ENCODE data around the gene SPDYC. TPM values are rescaled to one million over a fixed set of nuclear protein-coding genes. Genes with fewer than 3 reads are reported as not detected.
A peak's percentile ranks its signal among the peaks of the same experiment; 100 is the strongest.

SPDYC gene
- total and polyA plus RNA-seq, 9 of the 15 experiments (the other 6 are each of a cell fraction or from before 2014, with no cell fraction given) = 4.4 to 18.8 (median 9.2) TPM

GRCh38 chr11:65206441-65206841, 36.4 kb downstream of the SPDYC start:
- Histone ChIP-seq H3K27me3 (ENCODE audit: control insufficient read depth in 2 of 2, insufficient read depth in 2 of 2, low read length in 2 of 2) (no peaks in the 10 kb centered on the region), H3K36me3 (ENCODE audit: control insufficient read depth, insufficient read depth, low read length) (peaks cover 77% of the 10 kb centered on the region), H3K9me1 (ENCODE audit: control insufficient read depth, insufficient read depth, low read length) (no peaks in the 10 kb centered on the region), H3K4me2 (ENCODE audit: insufficient read depth, low read length) (no peak overlapping the region), H4K20me1 (replicated peaks; ENCODE audit: control insufficient read depth, insufficient read depth, low read length) (no peaks in the 10 kb centered on the region), H3K27ac (ENCODE audit: extremely low read depth, low read depth, low read length) (no peak overlapping the region), H3K79me2 (ENCODE audit: control insufficient read depth, insufficient read depth, low read length) (no peaks in the 10 kb centered on the region), H3K4me3 (no peak overlapping the region), H2AFZ (ENCODE audit: low read depth, low read length) (no peak overlapping the region), H3K4me1 (replicated peaks in 1 of 2; ENCODE audit: control insufficient read depth in 2 of 2, insufficient read depth in 2 of 2, low read length in 2 of 2) (peaks cover 0 to 31% of the 10 kb centered on the region in 2 experiments; a peak in 3 of 5 replicates), H3K9me3 (replicated peaks; ENCODE audit: control insufficient read depth, insufficient read depth, low read depth, low read length) (no peaks in the 10 kb centered on the region), H3K9ac (ENCODE audit: insufficient read depth in 1 of 2, low read depth in 2 of 2, low read length in 2 of 2) (no peak overlapping the region)
- no TSS peak for BruUV-seq (replicated peaks)
- ATAC-seq (no peak), DNase-seq (ENCODE audit: extremely low read depth in 1 of 4, low spot score in 3 of 4) (no peak), FAIRE-seq (no peak)
- ChIA-PET CTCF (ENCODE audit: low intra/inter-chr PET ratio) (interaction anchor here (2.9 kb wide), 1 partner anchor 48 kb away, joined by 19 read pairs; no protein-coding TSS in a partner anchor), POLR2A (interaction anchor here (0.6 to 1.4 kb wide), 3 partner anchors 10 to 26 kb away, joined by 3 to 4 read pairs (median 4); no protein-coding TSS in a partner anchor)
- 96% methylated on average over 14 of the region's 17 CpGs for WGBS (ENCODE audit: insufficient coverage, low coverage, missing lambda C conversion rate)
- TF ChIP-seq RBFOX2 (IDR thresholded peaks at IDR 0.05; ENCODE audit: low read depth, low read length) (peak; percentile 44), POLR2G (IDR thresholded peaks at IDR 0.05; ENCODE audit: low read depth, low read length) (peak; percentile 70), E2F5 (CRISPR knock-in tag; IDR thresholded peaks at IDR 0.05) (no peak)
- intact Hi-C loops (cut with micrococcal nuclease) = no loop called here
- in situ Hi-C loops (cut with MboI) = no loop called here

GRCh38 chr11:65206901-65207300, 36.9 kb downstream of the SPDYC start:
- Histone ChIP-seq H3K4me1 (replicated peaks in 1 of 2; ENCODE audit: control insufficient read depth in 2 of 2, insufficient read depth in 2 of 2, low read length in 2 of 2) (peaks cover 3 to 36% of the 10 kb centered on the region in 2 experiments; a peak in 4 of 5 replicates), H3K4me3 (no peak overlapping the region), H4K20me1 (replicated peaks; ENCODE audit: control insufficient read depth, insufficient read depth, low read length) (no peaks in the 10 kb centered on the region), H3K27ac (ENCODE audit: extremely low read depth, low read depth, low read length) (no peak overlapping the region), H2AFZ (ENCODE audit: low read depth, low read length) (no peak overlapping the region), H3K79me2 (ENCODE audit: control insufficient read depth, insufficient read depth, low read length) (no peaks in the 10 kb centered on the region), H3K27me3 (ENCODE audit: control insufficient read depth in 2 of 2, insufficient read depth in 2 of 2, low read length in 2 of 2) (no peaks in the 10 kb centered on the region), H3K9me3 (replicated peaks; ENCODE audit: control insufficient read depth, insufficient read depth, low read depth, low read length) (no peaks in the 10 kb centered on the region), H3K9ac (ENCODE audit: insufficient read depth in 1 of 2, low read depth in 2 of 2, low read length in 2 of 2) (no peak overlapping the region), H3K4me2 (ENCODE audit: insufficient read depth, low read length) (no peak overlapping the region), H3K36me3 (ENCODE audit: control insufficient read depth, insufficient read depth, low read length) (peaks cover 81% of the 10 kb centered on the region), H3K9me1 (ENCODE audit: control insufficient read depth, insufficient read depth, low read length) (no peaks in the 10 kb centered on the region)
- in situ Hi-C loops (cut with MboI) (no loop called here), intact Hi-C loops (cut with micrococcal nuclease) (no loop called here)
- no TSS peak for BruUV-seq (replicated peaks)
- ChIA-PET POLR2A (interaction anchor here (0.8 to 1.4 kb wide), 5 partner anchors 11 to 110 kb away, joined by 3 to 4 read pairs (median 4); partner anchors contain the start of gene POLA2), CTCF (ENCODE audit: low intra/inter-chr PET ratio) (no interaction called here)
- DNase-seq (ENCODE audit: extremely low read depth in 1 of 4, low spot score in 3 of 4) = no peak
- WGBS (ENCODE audit: insufficient coverage, low coverage, missing lambda C conversion rate) = 94% methylated on average over 5 of the region's 7 CpGs
- no peak for ATAC-seq
- no peak for FAIRE-seq
- no peak for TF ChIP-seq POLR2H (tag; IDR thresholded peaks at IDR 0.05; ENCODE audit: low read depth)
- TF ChIP-seq ZNF165 (CRISPR knock-in tag; IDR thresholded peaks at IDR 0.05; ENCODE audit: borderline replicate concordance) = no peak
- TF ChIP-seq POLR2AphosphoS5 (IDR thresholded peaks at IDR 0.05; ENCODE audit: control insufficient read depth, insufficient read depth, low read depth, low read length) = no peak
- TF ChIP-seq MNT (conservative IDR thresholded peaks at IDR 0.05) = no peak
- no peak for TF ChIP-seq KAT8 (IDR thresholded peaks at IDR 0.05; ENCODE audit: low read depth)
- TF ChIP-seq NRF1 (conservative IDR thresholded peaks at IDR 0.05 in 1 of 2, IDR thresholded peaks at IDR 0.05 in 1 of 2) = no peak
- TF ChIP-seq HNRNPL (IDR thresholded peaks at IDR 0.05; ENCODE audit: low read depth, low read length) = no peak
- TF ChIP-seq ZNF780A (CRISPR knock-in tag; IDR thresholded peaks at IDR 0.05) = no peak
